ENCODE results near the gene SCD5. TPM values are rescaled to one million over a fixed set of nuclear protein-coding genes. Genes with fewer than 3 reads are reported as not detected.

SCD5 gene
- total and polyA plus RNA-seq, 2 of the 4 experiments (the other 2 are of a cell fraction): 12.4 to 13.5 TPM

DNA sequence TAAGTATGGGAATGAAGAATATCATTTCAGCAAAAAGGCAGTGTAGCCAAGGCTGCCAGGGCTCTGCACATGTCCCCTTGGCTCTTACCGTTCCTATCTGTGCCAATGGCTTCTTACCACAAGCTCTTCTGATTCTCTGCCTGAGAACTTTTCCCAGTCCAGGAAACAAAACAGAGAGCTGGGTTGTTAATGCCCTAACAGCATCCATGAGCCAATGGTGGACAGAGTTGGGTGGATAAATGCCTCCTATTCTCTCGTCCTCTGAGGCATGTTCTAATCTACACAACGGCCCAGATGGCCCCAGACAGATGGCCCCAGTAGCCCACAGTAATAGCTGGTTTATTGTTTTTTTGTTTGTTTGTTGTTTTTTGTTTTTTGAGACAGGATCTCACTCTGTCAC lies 28.0 kb downstream of the SCD5 start:
- H2BK120ac ChIP-seq (ENCODE audit: low read depth, low read length): no peak overlapping the region
- dilution Hi-C loops (cut with HindIII; ENCODE audit: low sequenced_read_pairs, unreplicated experiment): no loop called here
- H2AFZ ChIP-seq (replicated peaks; ENCODE audit: low read length, poor library complexity): no peak overlapping the region
- in situ Hi-C loops (cut with MboI; ENCODE audit: low sequenced_read_pairs): no loop called here
- no peak for DNase-seq
- H3K18ac ChIP-seq (ENCODE audit: low read depth, low read length): no peak overlapping the region
- peaks cover 3% of the 10 kb centered on the region; the same call in 1 of the 2 replicates for H4K20me1 ChIP-seq (ENCODE audit: insufficient read depth, low read length)
- H3K4me3 ChIP-seq (ENCODE audit: insufficient read depth, low read depth, low read length): no peak overlapping the region
- H2AK9ac ChIP-seq (replicated peaks; ENCODE audit: low read depth, low read length, poor library complexity): no peak overlapping the region
- H3K9me1 ChIP-seq (ENCODE audit: insufficient read depth, low read length): 0 out of 2 replicates have a peak, but pooled peaks cover 4% of the 10 kb centered on the region
- no peak overlapping the region for H4K91ac ChIP-seq (ENCODE audit: insufficient read depth, low read depth, low read length)
- no peak overlapping the region for H4K5ac ChIP-seq (ENCODE audit: low read depth, low read length)
- ChIA-PET POLR2A (ENCODE audit: unreplicated experiment) (no interaction called here), CTCF (no interaction called here)
- peaks cover 8 to 10% of the 10 kb centered on the region in 2 experiments; a peak in 2 of 4 replicates for H3K79me1 ChIP-seq (ENCODE audit: low read depth in 1 of 2, low read length in 2 of 2)
- BruUV-seq (replicated peaks): no TSS peak
- no peak overlapping the region for H4K8ac ChIP-seq (ENCODE audit: low read depth in 2 of 2, low read length in 2 of 2)
- H3K4me2 ChIP-seq (ENCODE audit: low read depth, low read length): no peak overlapping the region
- no peaks in the 10 kb centered on the region for H3K27me3 ChIP-seq (ENCODE audit: control insufficient read depth, insufficient read depth, low read length)
- H3K9me3 ChIP-seq (ENCODE audit: control insufficient read depth, insufficient read depth, low read length): peaks cover 2% of the 10 kb centered on the region
- H3K4me1 ChIP-seq (ENCODE audit: control insufficient read depth, insufficient read depth, low read length): peaks cover 10% of the 10 kb centered on the region
- no peak overlapping the region for H2BK15ac ChIP-seq (ENCODE audit: low read depth, low read length)
- no peak overlapping the region for H2BK5ac ChIP-seq (ENCODE audit: low read depth, low read length, poor library complexity, severe bottlenecking)
- TF ChIP-seq, protein P1, sequence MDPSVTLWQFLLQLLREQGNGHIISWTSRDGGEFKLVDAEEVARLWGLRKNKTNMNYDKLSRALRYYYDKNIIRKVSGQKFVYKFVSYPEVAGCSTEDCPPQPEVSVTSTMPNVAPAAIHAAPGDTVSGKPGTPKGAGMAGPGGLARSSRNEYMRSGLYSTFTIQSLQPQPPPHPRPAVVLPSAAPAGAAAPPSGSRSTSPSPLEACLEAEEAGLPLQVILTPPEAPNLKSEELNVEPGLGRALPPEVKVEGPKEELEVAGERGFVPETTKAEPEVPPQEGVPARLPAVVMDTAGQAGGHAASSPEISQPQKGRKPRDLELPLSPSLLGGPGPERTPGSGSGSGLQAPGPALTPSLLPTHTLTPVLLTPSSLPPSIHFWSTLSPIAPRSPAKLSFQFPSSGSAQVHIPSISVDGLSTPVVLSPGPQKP (IDR thresholded peaks at IDR 0.05; ENCODE audit: borderline replicate concordance, low read depth, low read length): no peak
- TF ChIP-seq MAFK (IDR thresholded peaks at IDR 0.05; ENCODE audit: low read depth, low read length): no peak
- TF ChIP-seq MAZ (IDR thresholded peaks at IDR 0.05; ENCODE audit: borderline replicate concordance, low read depth, low read length): no peak
- no peak for TF ChIP-seq POLR2A (IDR thresholded peaks at IDR 0.05; ENCODE audit: low read depth, low read length)
- TF ChIP-seq, protein P2, sequence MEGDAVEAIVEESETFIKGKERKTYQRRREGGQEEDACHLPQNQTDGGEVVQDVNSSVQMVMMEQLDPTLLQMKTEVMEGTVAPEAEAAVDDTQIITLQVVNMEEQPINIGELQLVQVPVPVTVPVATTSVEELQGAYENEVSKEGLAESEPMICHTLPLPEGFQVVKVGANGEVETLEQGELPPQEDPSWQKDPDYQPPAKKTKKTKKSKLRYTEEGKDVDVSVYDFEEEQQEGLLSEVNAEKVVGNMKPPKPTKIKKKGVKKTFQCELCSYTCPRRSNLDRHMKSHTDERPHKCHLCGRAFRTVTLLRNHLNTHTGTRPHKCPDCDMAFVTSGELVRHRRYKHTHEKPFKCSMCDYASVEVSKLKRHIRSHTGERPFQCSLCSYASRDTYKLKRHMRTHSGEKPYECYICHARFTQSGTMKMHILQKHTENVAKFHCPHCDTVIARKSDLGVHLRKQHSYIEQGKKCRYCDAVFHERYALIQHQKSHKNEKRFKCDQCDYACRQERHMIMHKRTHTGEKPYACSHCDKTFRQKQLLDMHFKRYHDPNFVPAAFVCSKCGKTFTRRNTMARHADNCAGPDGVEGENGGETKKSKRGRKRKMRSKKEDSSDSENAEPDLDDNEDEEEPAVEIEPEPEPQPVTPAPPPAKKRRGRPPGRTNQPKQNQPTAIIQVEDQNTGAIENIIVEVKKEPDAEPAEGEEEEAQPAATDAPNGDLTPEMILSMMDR (conservative IDR thresholded peaks at IDR 0.05; ENCODE audit: low read depth, low read length): no peak
- no peak for TF ChIP-seq CHD1 (IDR thresholded peaks at IDR 0.05; ENCODE audit: low read depth, low read length)
- TF ChIP-seq CEBPB (IDR thresholded peaks at IDR 0.05; ENCODE audit: low read depth, low read length): no peak
- TF ChIP-seq BHLHE40 (IDR thresholded peaks at IDR 0.05; ENCODE audit: low read depth, low read length): no peak
- TF ChIP-seq NFE2L2 (IDR thresholded peaks at IDR 0.05; ENCODE audit: low read depth, low read length): no peak
- TF ChIP-seq, protein P3, sequence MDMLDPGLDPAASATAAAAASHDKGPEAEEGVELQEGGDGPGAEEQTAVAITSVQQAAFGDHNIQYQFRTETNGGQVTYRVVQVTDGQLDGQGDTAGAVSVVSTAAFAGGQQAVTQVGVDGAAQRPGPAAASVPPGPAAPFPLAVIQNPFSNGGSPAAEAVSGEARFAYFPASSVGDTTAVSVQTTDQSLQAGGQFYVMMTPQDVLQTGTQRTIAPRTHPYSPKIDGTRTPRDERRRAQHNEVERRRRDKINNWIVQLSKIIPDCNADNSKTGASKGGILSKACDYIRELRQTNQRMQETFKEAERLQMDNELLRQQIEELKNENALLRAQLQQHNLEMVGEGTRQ (IDR thresholded peaks at IDR 0.05; ENCODE audit: low read depth, low read length): no peak
- TF ChIP-seq SMC3 (IDR thresholded peaks at IDR 0.05; ENCODE audit: low read depth, low read length): no peak
- no peak for TF ChIP-seq RCOR1 (IDR thresholded peaks at IDR 0.05; ENCODE audit: insufficient replicate concordance, low read length)
- no peak for TF ChIP-seq RAD21 (IDR thresholded peaks at IDR 0.05; ENCODE audit: low read length)
- no peak for TF ChIP-seq MXI1 (IDR thresholded peaks at IDR 0.05; ENCODE audit: borderline replicate concordance, low read depth, low read length)
- TF ChIP-seq RFX5 (IDR thresholded peaks at IDR 0.05; ENCODE audit: low read depth, low read length): no peak
- no peak for TF ChIP-seq FOS (IDR thresholded peaks at IDR 0.05; ENCODE audit: low read depth, low read length)
- no peak for ATAC-seq (ENCODE audit: low read depth)
- no peak overlapping the region for H3K9ac ChIP-seq (ENCODE audit: low read depth, low read length)
- no peak overlapping the region for H2BK20ac ChIP-seq (ENCODE audit: low read depth, low read length)
- H3K56ac ChIP-seq (ENCODE audit: extremely low read depth, insufficient read depth, low read length): no peak overlapping the region
- no peaks in the 10 kb centered on the region for H3K36me3 ChIP-seq (ENCODE audit: control insufficient read depth, insufficient read depth, low read length)
- intact Hi-C loops (cut with micrococcal nuclease): no loop called here
- H3K4ac ChIP-seq (ENCODE audit: low read depth, low read length): no peak overlapping the region
- no CpG with 5 or more reads among the region's 3 CpGs for WGBS, 2 experiments (ENCODE audit: extremely low coverage in 2 of 2, insufficient read length in 1 of 2)
- no peak overlapping the region for H3K23ac ChIP-seq (ENCODE audit: low read depth, low read length)
- H3K14ac ChIP-seq (replicated peaks; ENCODE audit: low read depth, low read length): no peak overlapping the region
- H2AK5ac ChIP-seq (ENCODE audit: low read depth, low read length): no peak overlapping the region
- no peak overlapping the region for H3K27ac ChIP-seq (ENCODE audit: insufficient read depth, low read length)

Measured in IMR-90 (cell line).